Measurements from ENCODE around the gene RAX2. TPM values are rescaled to one million over a fixed set of nuclear protein-coding genes. Genes with fewer than 3 reads are reported as not detected.
"Not testable (repeated sequence)": the region's sequence is repeated elsewhere in the genome, so short reads cannot be mapped to it uniquely, and the experiment has no call there.

RAX2 gene
- total and polyA plus RNA-seq, 7 donors = not detected

- Histone ChIP-seq H3K9me3 (no peaks in the 10 kb centered on the region), H3K27ac (no peak overlapping the region), H3K36me3 (ENCODE audit: insufficient read depth in 1 of 2, low read depth in 1 of 2) (peaks cover 0 to 51% of the 10 kb centered on the region in 2 donors), H3K27me3 (ENCODE audit: insufficient read depth in 3 of 3, low read length in 2 of 3) (peaks cover 0 to 5% (median 0%) of the 10 kb centered on the region in 3 donors), H3K4me1 (peaks cover 4% of the 10 kb centered on the region), H3K4me3 (no peak overlapping the region)
- 79 to 84% (median 82%) methylated on average over 22 to 25 of the region's 25 CpGs for WGBS, 3 donors
- no peak for DNase-seq
- no peak for TF ChIP-seq CTCF (IDR thresholded peaks at IDR 0.05)
- peak in 1 of 4 donors; percentile 15 for ATAC-seq
- intact Hi-C loops (cut with DNase I) = no loop called here
Measured at GRCh38 chr19:3768015-3768747, 3.8 kb downstream of the RAX2 start.

GRCh38 chr19:3767050-3767449 lies 5.0 kb downstream of the RAX2 start:
- Histone ChIP-seq H3K36me3 (ENCODE audit: insufficient read depth in 1 of 2, low read depth in 1 of 2) (peaks cover 0 to 51% of the 10 kb centered on the region in 2 donors), H3K4me1 (peaks cover 4% of the 10 kb centered on the region), H3K4me3 (no peak overlapping the region), H3K9me3 (no peaks in the 10 kb centered on the region), H3K27ac (no peak overlapping the region), H3K27me3 (ENCODE audit: insufficient read depth in 3 of 3, low read length in 2 of 3) (peaks cover 0 to 5% (median 0%) of the 10 kb centered on the region in 3 donors)
- DNase-seq (peak in 1 of 2 donors; percentile 52), ATAC-seq (no peak)
- no peak for TF ChIP-seq CTCF (IDR thresholded peaks at IDR 0.05)
- 90 to 93% (median 93%) methylated on average over 23 of the region's 23 CpGs for WGBS, 3 donors
- intact Hi-C loops (cut with DNase I) = no loop called here

GRCh38 chr19:3766520-3766919 lies 5.5 kb downstream of the RAX2 start:
- H3K9me3 ChIP-seq = no peaks in the 10 kb centered on the region
- 87 to 95% (median 95%) methylated on average over 7 of the region's 7 CpGs for WGBS, 3 donors
- no peak for DNase-seq
- peaks cover 0 to 2% (median 0%) of the 10 kb centered on the region in 3 donors for H3K27me3 ChIP-seq (ENCODE audit: insufficient read depth in 3 of 3, low read length in 2 of 3)
- intact Hi-C loops (cut with DNase I) = no loop called here
- H3K4me3 ChIP-seq = no peak overlapping the region
- peaks cover 0 to 51% of the 10 kb centered on the region in 2 donors for H3K36me3 ChIP-seq (ENCODE audit: insufficient read depth in 1 of 2, low read depth in 1 of 2)
- no peak for ATAC-seq
- TF ChIP-seq CTCF (IDR thresholded peaks at IDR 0.05) = no peak
- peaks cover 4% of the 10 kb centered on the region for H3K4me1 ChIP-seq
- H3K27ac ChIP-seq = no peak overlapping the region

GRCh38 chr19:3765757-3766156 lies 6.3 kb downstream of the RAX2 start:
- H3K27ac ChIP-seq; H3K4me1 ChIP-seq; ATAC-seq; DNase-seq; H3K9me3 ChIP-seq; H3K27me3 ChIP-seq (ENCODE audit: insufficient read depth in 3 of 3, low read length in 2 of 3); intact Hi-C loops (cut with DNase I); H3K4me3 ChIP-seq: not testable (repeated sequence)
- H3K36me3 ChIP-seq (ENCODE audit: insufficient read depth in 1 of 2, low read depth in 1 of 2) = peaks cover 0 to 51% of the 10 kb centered on the region in 2 donors
- 94 to 98% (median 96%) methylated on average over 5 of the region's 5 CpGs for WGBS, 3 donors

- no peak for TF ChIP-seq CTCF (IDR thresholded peaks at IDR 0.05)
- peaks cover 0 to 51% of the 10 kb centered on the region in 2 donors for H3K36me3 ChIP-seq (ENCODE audit: insufficient read depth in 1 of 2, low read depth in 1 of 2)
Measured at GRCh38 chr19:3765121-3765520, 6.9 kb downstream of the RAX2 start.

More at GRCh38 chr19:3765121-3765520, 6.9 kb downstream of the RAX2 start:
- no peak for DNase-seq
- intact Hi-C loops (cut with DNase I) = no loop called here
- Histone ChIP-seq H3K27ac (no peak overlapping the region), H3K9me3 (no peaks in the 10 kb centered on the region), H3K27me3 (ENCODE audit: insufficient read depth in 3 of 3, low read length in 2 of 3) (no peaks in the 10 kb centered on the region), H3K4me3 (no peak overlapping the region), H3K4me1 (peaks cover 9% of the 10 kb centered on the region)
- 87 to 95% (median 92%) methylated on average over 12 of the region's 12 CpGs for WGBS, 3 donors
- no peak for ATAC-seq

All from psoas muscle (tissue), 8 donors.